ENCODE results near the gene SLC35F6. TPM values are rescaled to one million over a fixed set of nuclear protein-coding genes. Genes with fewer than 3 reads are reported as not detected.

SLC35F6 gene
- total and polyA plus RNA-seq, 9 of the 15 experiments (the other 6 are each of a cell fraction or from before 2014, with no cell fraction given): 11.9 to 47.3 (median 22.5) TPM

- no peak for TF ChIP-seq ZBTB33 (CRISPR knock-in tag; IDR thresholded peaks at IDR 0.05)
- TF ChIP-seq, protein P1, sequence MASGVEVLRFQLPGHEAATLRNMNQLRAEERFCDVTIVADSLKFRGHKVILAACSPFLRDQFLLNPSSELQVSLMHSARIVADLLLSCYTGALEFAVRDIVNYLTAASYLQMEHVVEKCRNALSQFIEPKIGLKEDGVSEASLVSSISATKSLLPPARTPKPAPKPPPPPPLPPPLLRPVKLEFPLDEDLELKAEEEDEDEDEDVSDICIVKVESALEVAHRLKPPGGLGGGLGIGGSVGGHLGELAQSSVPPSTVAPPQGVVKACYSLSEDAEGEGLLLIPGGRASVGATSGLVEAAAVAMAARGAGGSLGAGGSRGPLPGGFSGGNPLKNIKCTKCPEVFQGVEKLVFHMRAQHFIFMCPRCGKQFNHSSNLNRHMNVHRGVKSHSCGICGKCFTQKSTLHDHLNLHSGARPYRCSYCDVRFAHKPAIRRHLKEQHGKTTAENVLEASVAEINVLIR (CRISPR knock-in tag; IDR thresholded peaks at IDR 0.05): no peak
- TF ChIP-seq TCF7L2 (IDR thresholded peaks at IDR 0.05; ENCODE audit: low read depth, low read length): no peak
- TF ChIP-seq ETS2 (tag; IDR thresholded peaks at IDR 0.05; ENCODE audit: borderline replicate concordance, poor library complexity, severe bottlenecking): no peak
- no peak for TF ChIP-seq SAP30 (IDR thresholded peaks at IDR 0.05; ENCODE audit: borderline replicate concordance, insufficient read depth, low read depth, low read length, poor library complexity, severe bottlenecking)
- TF ChIP-seq, protein P2, sequence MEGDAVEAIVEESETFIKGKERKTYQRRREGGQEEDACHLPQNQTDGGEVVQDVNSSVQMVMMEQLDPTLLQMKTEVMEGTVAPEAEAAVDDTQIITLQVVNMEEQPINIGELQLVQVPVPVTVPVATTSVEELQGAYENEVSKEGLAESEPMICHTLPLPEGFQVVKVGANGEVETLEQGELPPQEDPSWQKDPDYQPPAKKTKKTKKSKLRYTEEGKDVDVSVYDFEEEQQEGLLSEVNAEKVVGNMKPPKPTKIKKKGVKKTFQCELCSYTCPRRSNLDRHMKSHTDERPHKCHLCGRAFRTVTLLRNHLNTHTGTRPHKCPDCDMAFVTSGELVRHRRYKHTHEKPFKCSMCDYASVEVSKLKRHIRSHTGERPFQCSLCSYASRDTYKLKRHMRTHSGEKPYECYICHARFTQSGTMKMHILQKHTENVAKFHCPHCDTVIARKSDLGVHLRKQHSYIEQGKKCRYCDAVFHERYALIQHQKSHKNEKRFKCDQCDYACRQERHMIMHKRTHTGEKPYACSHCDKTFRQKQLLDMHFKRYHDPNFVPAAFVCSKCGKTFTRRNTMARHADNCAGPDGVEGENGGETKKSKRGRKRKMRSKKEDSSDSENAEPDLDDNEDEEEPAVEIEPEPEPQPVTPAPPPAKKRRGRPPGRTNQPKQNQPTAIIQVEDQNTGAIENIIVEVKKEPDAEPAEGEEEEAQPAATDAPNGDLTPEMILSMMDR (IDR thresholded peaks at IDR 0.05 in 2 of 3, conservative IDR thresholded peaks at IDR 0.05 in 1 of 3; ENCODE audit: insufficient read depth in 2 of 3, low read depth in 1 of 3, low read length in 3 of 3): no peak
- TF ChIP-seq RBM14 (IDR thresholded peaks at IDR 0.05; ENCODE audit: borderline replicate concordance, insufficient read depth, low read depth, low read length): no peak
- TF ChIP-seq, protein P3, sequence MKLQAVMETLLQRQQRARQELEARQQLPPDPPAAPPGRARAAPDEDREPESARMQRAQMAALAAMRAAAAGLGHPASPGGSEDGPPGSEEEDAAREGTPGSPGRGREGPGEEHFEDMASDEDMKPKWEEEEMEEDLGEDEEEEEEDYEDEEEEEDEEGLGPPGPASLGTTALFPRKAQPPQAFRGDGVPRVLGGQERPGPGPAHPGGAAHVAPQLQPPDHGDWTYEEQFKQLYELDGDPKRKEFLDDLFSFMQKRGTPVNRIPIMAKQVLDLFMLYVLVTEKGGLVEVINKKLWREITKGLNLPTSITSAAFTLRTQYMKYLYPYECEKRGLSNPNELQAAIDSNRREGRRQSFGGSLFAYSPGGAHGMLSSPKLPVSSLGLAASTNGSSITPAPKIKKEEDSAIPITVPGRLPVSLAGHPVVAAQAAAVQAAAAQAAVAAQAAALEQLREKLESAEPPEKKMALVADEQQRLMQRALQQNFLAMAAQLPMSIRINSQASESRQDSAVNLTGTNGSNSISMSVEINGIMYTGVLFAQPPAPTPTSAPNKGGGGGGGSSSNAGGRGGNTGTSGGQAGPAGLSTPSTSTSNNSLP (IDR thresholded peaks at IDR 0.05; ENCODE audit: borderline replicate concordance, low read depth, low read length): no peak
- no peak for TF ChIP-seq PYGO2 (tag; IDR thresholded peaks at IDR 0.05)
- 0 out of 4 replicates have a peak, but pooled peaks of 1 of the 2 experiments have one; percentile 15 for TF ChIP-seq TEAD1 (CRISPR knock-in tag; IDR thresholded peaks at IDR 0.05)
- no peak for TF ChIP-seq SNAPC5 (CRISPR knock-in tag; IDR thresholded peaks at IDR 0.05)
- no peak for TF ChIP-seq ZNF263 (CRISPR knock-in tag; IDR thresholded peaks at IDR 0.05; ENCODE audit: borderline replicate concordance)
- TF ChIP-seq CREBBP (IDR thresholded peaks at IDR 0.05; ENCODE audit: low read depth, low read length): no peak
- TF ChIP-seq SREBF2 (CRISPR knock-in tag; IDR thresholded peaks at IDR 0.05): no peak
- no peak for TF ChIP-seq HCFC1 (IDR thresholded peaks at IDR 0.05; ENCODE audit: low read depth, low read length)
- TF ChIP-seq, protein P4, sequence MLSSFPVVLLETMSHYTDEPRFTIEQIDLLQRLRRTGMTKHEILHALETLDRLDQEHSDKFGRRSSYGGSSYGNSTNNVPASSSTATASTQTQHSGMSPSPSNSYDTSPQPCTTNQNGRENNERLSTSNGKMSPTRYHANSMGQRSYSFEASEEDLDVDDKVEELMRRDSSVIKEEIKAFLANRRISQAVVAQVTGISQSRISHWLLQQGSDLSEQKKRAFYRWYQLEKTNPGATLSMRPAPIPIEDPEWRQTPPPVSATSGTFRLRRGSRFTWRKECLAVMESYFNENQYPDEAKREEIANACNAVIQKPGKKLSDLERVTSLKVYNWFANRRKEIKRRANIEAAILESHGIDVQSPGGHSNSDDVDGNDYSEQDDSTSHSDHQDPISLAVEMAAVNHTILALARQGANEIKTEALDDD (IDR thresholded peaks at IDR 0.05): no peak
- TF ChIP-seq ILF3 (IDR thresholded peaks at IDR 0.05; ENCODE audit: borderline replicate concordance): no peak
- TF ChIP-seq SMARCC2 (IDR thresholded peaks at IDR 0.05; ENCODE audit: low read depth): no peak
These were observed 39.9 kb upstream of the SLC35F6 start (continued) for GRCh38 chr2:26723991-26724750.

Measured in K562 (cell line).